HFF-Myc (cell line): Measurements from ENCODE around the gene MAGI1.
"Not testable (repeated sequence)": the region's sequence is repeated elsewhere in the genome, so short reads cannot be mapped to it uniquely, and the experiment has no call there.

Source experiments
- DNase-seq: peaks from one replicate; pipeline ENCODE4 v3.0.0-alpha.2; 2011; ENCODE audit warnings: low read depth; ENCODE audit errors: extremely low read depth
- H3K4me3 ChIP-seq: replicated peaks from 2 replicates; pipeline ENCODE4 v1.5.1; 2011; ENCODE audit warnings: low read depth, mild to moderate bottlenecking, control low read depth, low read length
- TF ChIP-seq, protein P1 (sequence below): IDR thresholded peaks from 2 replicates; pipeline ENCODE4 v1.5.1; 2012; ENCODE audit warnings: mild to moderate bottlenecking, low read depth, low read length, control low read depth; ENCODE audit errors: missing control alignments

MAGI1 gene

GRCh38 chr3:66033241-66034138 is 5.2 kb downstream of the MAGI1 start:
- TF ChIP-seq, protein P1, sequence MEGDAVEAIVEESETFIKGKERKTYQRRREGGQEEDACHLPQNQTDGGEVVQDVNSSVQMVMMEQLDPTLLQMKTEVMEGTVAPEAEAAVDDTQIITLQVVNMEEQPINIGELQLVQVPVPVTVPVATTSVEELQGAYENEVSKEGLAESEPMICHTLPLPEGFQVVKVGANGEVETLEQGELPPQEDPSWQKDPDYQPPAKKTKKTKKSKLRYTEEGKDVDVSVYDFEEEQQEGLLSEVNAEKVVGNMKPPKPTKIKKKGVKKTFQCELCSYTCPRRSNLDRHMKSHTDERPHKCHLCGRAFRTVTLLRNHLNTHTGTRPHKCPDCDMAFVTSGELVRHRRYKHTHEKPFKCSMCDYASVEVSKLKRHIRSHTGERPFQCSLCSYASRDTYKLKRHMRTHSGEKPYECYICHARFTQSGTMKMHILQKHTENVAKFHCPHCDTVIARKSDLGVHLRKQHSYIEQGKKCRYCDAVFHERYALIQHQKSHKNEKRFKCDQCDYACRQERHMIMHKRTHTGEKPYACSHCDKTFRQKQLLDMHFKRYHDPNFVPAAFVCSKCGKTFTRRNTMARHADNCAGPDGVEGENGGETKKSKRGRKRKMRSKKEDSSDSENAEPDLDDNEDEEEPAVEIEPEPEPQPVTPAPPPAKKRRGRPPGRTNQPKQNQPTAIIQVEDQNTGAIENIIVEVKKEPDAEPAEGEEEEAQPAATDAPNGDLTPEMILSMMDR: no peak
- no peak for DNase-seq
- no peak overlapping the region for H3K4me3 ChIP-seq

GRCh38 chr3:66031102-66031698 is 7.5 kb downstream of the MAGI1 start:
- no peak overlapping the region for H3K4me3 ChIP-seq
- TF ChIP-seq, protein P1: no peak
- no peak for DNase-seq

DNA sequence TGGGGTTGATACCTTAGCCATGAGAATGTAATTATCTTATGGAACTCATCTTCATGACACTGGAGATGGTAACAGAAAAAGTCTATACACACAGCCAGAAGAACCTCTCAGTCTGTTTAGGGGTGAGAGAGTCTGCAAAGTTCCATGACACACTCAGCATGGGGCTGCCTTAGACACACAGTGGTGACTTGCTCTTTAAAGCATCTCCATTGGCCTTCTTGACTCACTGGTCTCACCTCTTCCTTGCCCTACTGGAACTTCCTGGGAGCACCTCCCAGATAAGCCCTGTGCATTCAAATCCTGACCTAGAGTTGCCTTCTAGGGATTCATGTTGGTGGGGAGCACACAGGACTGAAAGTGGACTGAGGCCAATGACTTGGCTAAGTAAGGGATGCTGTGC is 9.3 kb downstream of the MAGI1 start:
- no peak for DNase-seq
- no peak overlapping the region for H3K4me3 ChIP-seq
- TF ChIP-seq, protein P1: no peak

DNA sequence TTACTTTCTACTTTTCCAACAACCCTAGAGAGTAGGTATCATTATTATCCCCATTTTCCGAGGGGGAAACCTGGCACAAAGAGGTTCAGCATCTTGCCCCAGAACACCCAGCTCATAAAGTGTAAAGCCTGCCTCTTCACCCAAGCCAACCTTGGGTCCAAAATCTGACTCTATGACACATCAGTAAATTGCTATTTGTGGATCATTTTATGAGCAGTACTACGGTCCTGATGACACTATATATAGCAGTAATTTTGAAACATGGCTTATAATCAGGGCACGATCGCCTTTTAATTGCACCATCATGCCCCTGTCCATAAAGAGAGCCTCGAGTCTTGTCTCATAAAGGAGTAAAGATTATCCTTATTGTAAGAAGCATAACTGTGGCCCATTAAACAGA is 9.7 kb downstream of the MAGI1 start:
- no peak overlapping the region for H3K4me3 ChIP-seq
- TF ChIP-seq, protein P1: no peak
- no peak for DNase-seq

- no peak for DNase-seq
- TF ChIP-seq, protein P1: no peak
- no peak overlapping the region for H3K4me3 ChIP-seq
Observed at GRCh38 chr3:66028457-66028856, 10.3 kb downstream of the MAGI1 start.

DNA sequence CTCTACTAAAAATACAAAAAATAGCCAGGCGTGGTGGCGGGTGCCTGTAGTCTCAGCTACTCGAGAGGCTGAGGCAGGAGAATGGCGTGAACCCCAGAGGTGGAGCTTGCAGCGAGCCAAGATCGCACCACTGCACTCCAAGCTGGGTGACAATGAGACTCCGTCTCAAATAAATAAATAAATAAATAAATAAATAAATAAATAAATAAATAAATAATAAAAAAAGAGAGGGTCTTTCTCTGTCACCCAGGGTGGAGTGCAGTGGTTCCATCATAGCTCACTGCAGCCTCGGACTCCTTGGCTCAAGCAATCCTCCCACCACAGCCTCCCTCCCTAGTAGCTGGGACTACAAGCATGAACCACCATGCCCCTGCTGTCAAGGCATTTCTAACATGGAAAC is 11.6 kb downstream of the MAGI1 start:
- H3K4me3 ChIP-seq, DNase-seq: not testable (repeated sequence)

DNA sequence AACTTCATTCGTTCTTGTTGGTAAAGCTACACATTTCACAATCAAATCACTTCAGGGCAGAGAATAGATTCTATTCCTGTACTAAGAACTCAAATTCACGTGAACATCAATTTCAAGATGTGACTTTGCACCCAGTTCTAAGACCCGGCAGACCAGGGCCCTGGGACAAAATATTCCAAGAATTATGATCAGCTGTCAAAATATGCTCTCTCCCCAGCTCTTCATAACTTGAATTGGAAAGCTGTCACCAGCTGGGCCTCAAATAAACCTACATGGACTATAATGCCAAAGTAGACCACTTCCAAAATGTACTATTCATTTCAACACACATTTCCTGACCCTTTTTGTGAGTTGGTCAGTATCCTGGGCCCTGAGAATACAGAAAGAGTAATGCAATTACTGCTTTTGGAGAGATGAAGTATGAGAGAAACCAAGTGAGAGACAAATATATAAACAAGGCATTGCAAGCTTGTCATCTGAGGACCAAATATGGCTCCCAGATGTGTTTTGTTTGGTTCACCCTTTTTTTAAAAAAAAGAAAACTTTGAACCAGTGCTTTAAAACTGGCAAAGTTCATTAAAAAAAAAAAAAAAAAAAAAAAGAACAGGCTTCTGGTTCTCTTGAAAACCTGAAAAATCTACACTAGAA is 14.9 kb downstream of the MAGI1 start:
- H3K4me3 ChIP-seq: no peak overlapping the region
- TF ChIP-seq, protein P1: no peak
- DNase-seq: no peak
